Measurements from ENCODE around the gene WDFY4. TPM values are rescaled to one million over a fixed set of nuclear protein-coding genes. Genes with fewer than 3 reads are reported as not detected.
A peak's percentile ranks its signal among the peaks of the same experiment; 100 is the strongest.

The WDFY4 gene
- total RNA-seq, 1 donor from 2014 or later, result not detected

- no peaks in the 10 kb centered on the region for H3K36me3 ChIP-seq
- Mint-ChIP-seq H3K27me3 (ENCODE audit: insufficient read depth, low read depth) (no peaks in the 10 kb centered on the region), H3K27ac (no peak overlapping the region), H3K4me1 (peaks cover 9% of the 10 kb centered on the region), H3K4me3 (no peak overlapping the region), H3K9me3 (peaks cover 7% of the 10 kb centered on the region), H3K36me3 (no peaks in the 10 kb centered on the region)
- no peaks in the 10 kb centered on the region for H3K79me2 ChIP-seq (ENCODE audit: low read depth)
- no peak overlapping the region for H3K4me2 ChIP-seq
- H3K4me1 ChIP-seq, result peaks cover 13% of the 10 kb centered on the region
- no peak overlapping the region for H3K9ac ChIP-seq
- no peak overlapping the region for H2AFZ ChIP-seq (replicated peaks)
- no peaks in the 10 kb centered on the region for H3K27me3 ChIP-seq
- DNase-seq (ENCODE audit: low spot score), result no peak
- H3K27ac ChIP-seq, result no peak overlapping the region
- TF ChIP-seq EZH2 (IDR thresholded peaks at IDR 0.05) (no peak), CTCF (IDR thresholded peaks at IDR 0.05) (no peak)
- H4K20me1 ChIP-seq (ENCODE audit: low read depth), result no peaks in the 10 kb centered on the region
- H3F3A ChIP-seq (ENCODE audit: low read depth), result no peaks in the 10 kb centered on the region
- H3K9me3 ChIP-seq (ENCODE audit: low read depth), result no peaks in the 10 kb centered on the region
- H3K4me3 ChIP-seq, result no peak overlapping the region
Observed at GRCh38 chr10:48835781-48836180, 151.1 kb downstream of the WDFY4 start.

- Histone ChIP-seq H3K27ac (no peak overlapping the region), H3K4me1 (peaks cover 13% of the 10 kb centered on the region), H3K4me2 (no peak overlapping the region), H3K79me2 (ENCODE audit: low read depth) (no peaks in the 10 kb centered on the region), H3F3A (ENCODE audit: low read depth) (no peaks in the 10 kb centered on the region), H3K9ac (no peak overlapping the region), H3K9me3 (ENCODE audit: low read depth) (no peaks in the 10 kb centered on the region), H2AFZ (replicated peaks) (no peak overlapping the region), H4K20me1 (ENCODE audit: low read depth) (no peaks in the 10 kb centered on the region), H3K27me3 (no peaks in the 10 kb centered on the region), H3K36me3 (no peaks in the 10 kb centered on the region), H3K4me3 (no peak overlapping the region)
- Mint-ChIP-seq H3K9me3 (peaks cover 7% of the 10 kb centered on the region), H3K27me3 (ENCODE audit: insufficient read depth, low read depth) (no peaks in the 10 kb centered on the region), H3K27ac (no peak overlapping the region), H3K4me3 (no peak overlapping the region), H3K4me1 (peaks cover 9% of the 10 kb centered on the region), H3K36me3 (no peaks in the 10 kb centered on the region)
- DNase-seq (ENCODE audit: low spot score), result no peak
- TF ChIP-seq EZH2 (IDR thresholded peaks at IDR 0.05) (no peak), EZH2phosphoT487 (IDR thresholded peaks at IDR 0.05) (no peak)
Observed at GRCh38 chr10:48836605-48837004, 151.9 kb downstream of the WDFY4 start.

- H3K4me1 Mint-ChIP-seq, result peaks cover 9% of the 10 kb centered on the region
- DNase-seq (ENCODE audit: low spot score), result peak; percentile 42
Observed at GRCh38 chr10:48838834-48839233, 154.2 kb downstream of the WDFY4 start.

More at GRCh38 chr10:48838834-48839233, 154.2 kb downstream of the WDFY4 start:
- Histone ChIP-seq H3K9me3 (ENCODE audit: low read depth) (no peaks in the 10 kb centered on the region), H2AFZ (replicated peaks) (peak overlapping the region; percentile 94), H3F3A (ENCODE audit: low read depth) (no peaks in the 10 kb centered on the region), H3K27me3 (no peaks in the 10 kb centered on the region), H3K9ac (no peak overlapping the region), H3K79me2 (ENCODE audit: low read depth) (no peaks in the 10 kb centered on the region), H3K27ac (no peak overlapping the region), H3K4me2 (no peak overlapping the region), H4K20me1 (ENCODE audit: low read depth) (no peaks in the 10 kb centered on the region), H3K36me3 (no peaks in the 10 kb centered on the region), H3K4me1 (peaks cover 13% of the 10 kb centered on the region), H3K4me3 (no peak overlapping the region)
- H3K27me3 Mint-ChIP-seq (ENCODE audit: insufficient read depth, low read depth), result no peaks in the 10 kb centered on the region
- H3K4me3 Mint-ChIP-seq, result no peak overlapping the region
- TF ChIP-seq EZH2 (IDR thresholded peaks at IDR 0.05) (no peak), CTCF (IDR thresholded peaks at IDR 0.05) (no peak), EZH2phosphoT487 (IDR thresholded peaks at IDR 0.05) (no peak)
- H3K9me3 Mint-ChIP-seq, result no peaks in the 10 kb centered on the region
- H3K36me3 Mint-ChIP-seq, result no peaks in the 10 kb centered on the region
- H3K27ac Mint-ChIP-seq, result no peak overlapping the region
